Trophoblast cell (in vitro differentiated cells and primary cell): Measurements from ENCODE around the gene PCDHA3.
A peak's percentile ranks its signal among the peaks of the same experiment; 100 is the strongest.

ENCODE experiments used
- DNase-seq, 2 donors: peaks; one replicate each; pipeline ENCODE4 v3.0.0-alpha.2; 2016
- H2AFZ ChIP-seq: 2 replicates; pipeline ENCODE4 v1.6.1; 2013; ENCODE audit warnings: low read length, moderate library complexity, mild to moderate bottlenecking; ENCODE audit not compliant: insufficient read depth, poor library complexity
- H2AK5ac ChIP-seq: 2 replicates; pipeline ENCODE4 v1.6.1; 2013; ENCODE audit warnings: mild to moderate bottlenecking, low read length
- H2BK120ac ChIP-seq: 2 replicates; pipeline ENCODE4 v1.6.1; 2013; ENCODE audit warnings: low read length, mild to moderate bottlenecking, moderate library complexity; ENCODE audit not compliant: insufficient read depth, poor library complexity
- H2BK12ac ChIP-seq: 2 replicates; pipeline ENCODE4 v1.6.1; 2013; ENCODE audit warnings: mild to moderate bottlenecking, low read length, moderate library complexity
- H2BK5ac ChIP-seq: 2 replicates; pipeline ENCODE4 v1.6.1; 2013; ENCODE audit warnings: low read length, low read depth, moderate library complexity, mild to moderate bottlenecking; ENCODE audit not compliant: poor library complexity
- H3K14ac ChIP-seq: 2 replicates; pipeline ENCODE4 v1.6.1; 2013; ENCODE audit warnings: mild to moderate bottlenecking, low read length
- H3K18ac ChIP-seq: 2 replicates; pipeline ENCODE4 v1.6.1; 2013; ENCODE audit warnings: mild to moderate bottlenecking, low read length
- H3K23ac ChIP-seq: 2 replicates; pipeline ENCODE4 v1.6.1; 2013; ENCODE audit warnings: low read length
- H3K27ac ChIP-seq: 2 replicates; pipeline ENCODE4 v1.5.1; 2013; ENCODE audit warnings: low read depth, mild to moderate bottlenecking, inconsistent platforms, low read length, moderate library complexity
- H3K27me3 ChIP-seq: 2 replicates; pipeline ENCODE4 v1.6.1; 2013; ENCODE audit warnings: inconsistent platforms, mild to moderate bottlenecking, low read length, moderate library complexity; ENCODE audit not compliant: insufficient read depth
- H3K36me3 ChIP-seq, 2 experiments: 1 replicate in 1 of 2; 2 replicates in 1 of 2; pipeline ENCODE4 v1.6.1; 2013; ENCODE audit warnings: low read length in 2 of 2, mild to moderate bottlenecking in 2 of 2, moderate library complexity in 1 of 2; ENCODE audit not compliant: insufficient read depth in 2 of 2, control insufficient read depth in 1 of 2
- H3K4ac ChIP-seq: 2 replicates; pipeline ENCODE4 v1.6.1; 2013; ENCODE audit warnings: low read depth, mild to moderate bottlenecking, low read length, moderate library complexity
- H3K4me1 ChIP-seq, 2 experiments: 1 replicate in 1 of 2; 2 replicates in 1 of 2; pipeline ENCODE4 v1.6.1; 2013; ENCODE audit warnings: low read length in 2 of 2, mild to moderate bottlenecking in 2 of 2, moderate library complexity in 1 of 2; ENCODE audit not compliant: insufficient read depth in 2 of 2, control insufficient read depth in 1 of 2
- H3K4me2 ChIP-seq: 2 replicates; pipeline ENCODE4 v1.6.1; 2013; ENCODE audit warnings: inconsistent platforms, mild to moderate bottlenecking, low read length, moderate library complexity
- H3K4me3 ChIP-seq: 2 replicates; pipeline ENCODE4 v1.5.1; 2013; ENCODE audit warnings: mild to moderate bottlenecking, low read depth, low read length, inconsistent platforms
- H3K79me1 ChIP-seq: one replicate; pipeline ENCODE4 v1.6.1; 2013; ENCODE audit warnings: low read length
- H3K79me2 ChIP-seq: 2 replicates; pipeline ENCODE4 v1.6.1; 2013; ENCODE audit warnings: low read length, mild to moderate bottlenecking; ENCODE audit not compliant: control insufficient read depth, insufficient read depth, poor library complexity
- H3K9ac ChIP-seq: 2 replicates; pipeline ENCODE4 v1.6.1; 2013; ENCODE audit warnings: mild to moderate bottlenecking, low read length
- H3K9me3 ChIP-seq: 2 replicates; pipeline ENCODE4 v1.6.1; 2013; ENCODE audit warnings: low read depth, mild to moderate bottlenecking, control low read depth, inconsistent platforms, low read length; ENCODE audit not compliant: insufficient read depth
- H4K12ac ChIP-seq: 2 replicates; pipeline ENCODE4 v1.6.1; 2013; ENCODE audit warnings: low read depth, mild to moderate bottlenecking, low read length, moderate library complexity
- H4K8ac ChIP-seq: 2 replicates; pipeline ENCODE4 v1.6.1; 2013; ENCODE audit warnings: low read depth, mild to moderate bottlenecking, low read length, moderate library complexity
- H4K91ac ChIP-seq: one replicate; pipeline ENCODE4 v1.6.1; 2013; ENCODE audit warnings: low read depth, mild to moderate bottlenecking, low read length, moderate library complexity
- WGBS: extraction: QIAGEN DNeasy Blood & Tissue Kit; methylation state at CpG from one replicate; pipeline ENCODE4 v1.1.7; 2013; ENCODE audit warnings: missing lambda C conversion rate; ENCODE audit not compliant: insufficient read length, insufficient coverage; ENCODE audit errors: extremely low coverage; 5-methylcytosine and 5-hydroxymethylcytosine counted together

The PCDHA3 gene

DNA sequence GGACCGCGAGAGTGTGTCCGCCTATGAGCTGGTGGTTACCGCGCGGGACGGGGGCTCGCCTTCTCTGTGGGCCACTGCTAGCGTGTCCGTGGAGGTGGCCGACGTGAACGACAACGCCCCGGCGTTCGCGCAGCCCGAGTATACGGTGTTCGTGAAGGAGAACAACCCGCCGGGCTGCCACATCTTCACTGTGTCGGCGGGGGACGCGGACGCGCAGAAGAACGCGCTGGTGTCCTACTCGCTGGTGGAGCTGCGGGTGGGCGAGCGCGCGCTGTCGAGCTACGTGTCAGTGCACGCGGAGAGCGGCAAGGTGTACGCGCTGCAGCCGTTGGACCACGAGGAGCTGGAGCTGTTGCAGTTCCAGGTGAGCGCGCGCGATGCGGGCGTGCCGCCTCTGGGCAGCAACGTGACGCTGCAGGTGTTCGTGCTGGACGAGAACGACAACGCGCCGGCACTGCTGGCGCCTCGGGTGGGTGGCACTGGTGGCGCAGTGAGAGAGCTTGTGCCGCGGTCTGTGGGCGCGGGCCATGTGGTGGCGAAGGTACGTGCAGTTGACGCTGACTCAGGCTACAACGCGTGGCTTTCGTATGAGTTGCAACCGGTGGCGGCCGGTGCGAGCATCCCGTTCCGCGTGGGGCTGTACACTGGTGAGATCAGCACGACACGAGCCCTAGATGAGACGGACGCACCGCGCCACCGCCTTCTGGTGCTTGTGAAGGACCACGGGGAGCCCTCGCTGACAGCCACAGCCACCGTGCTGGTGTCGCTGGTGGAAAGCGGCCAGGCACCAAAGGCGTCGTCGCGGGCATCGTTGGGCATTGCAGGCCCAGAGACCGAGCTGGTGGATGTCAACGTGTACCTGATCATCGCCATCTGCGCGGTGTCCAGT, 35.0 kb downstream of the PCDHA3 start:
- Histone ChIP-seq H3K18ac (no peak overlapping the region), H2BK5ac (no peak overlapping the region), H3K79me1 (no peaks in the 10 kb centered on the region), H4K12ac (no peak overlapping the region), H2BK12ac (no peak overlapping the region), H3K4me3 (no peak overlapping the region), H3K23ac (no peak overlapping the region), H3K4me2 (no peak overlapping the region), H4K91ac (no peak overlapping the region), H3K9me3 (peaks cover 16% of the 10 kb centered on the region), H4K8ac (no peak overlapping the region), H3K14ac (no peak overlapping the region), H2BK120ac (no peak overlapping the region), H3K79me2 (no peaks in the 10 kb centered on the region), H3K36me3 (peaks cover 6% of the 10 kb centered on the region in 2 experiments), H3K4ac (no peak overlapping the region), H2AFZ (no peak overlapping the region), H3K9ac (no peak overlapping the region), H3K27ac (no peak overlapping the region), H3K27me3 (no peaks in the 10 kb centered on the region), H3K4me1 (no peaks in the 10 kb centered on the region), H2AK5ac (no peak overlapping the region)
- WGBS, result no CpG with 5 or more reads among the region's 103 CpGs
- no peak for DNase-seq

- Histone ChIP-seq H3K79me2 (no peaks in the 10 kb centered on the region), H3K27ac (no peak within 1 kb of the TSS), H4K8ac (no peak within 1 kb of the TSS), H2BK5ac (no peak within 1 kb of the TSS), H3K27me3 (no peaks in the 10 kb centered on the region), H4K12ac (no peak within 1 kb of the TSS), H2BK12ac (no peak within 1 kb of the TSS), H2AFZ (no peak within 1 kb of the TSS), H4K91ac (no peak within 1 kb of the TSS), H3K79me1 (no peaks in the 10 kb centered on the region), H3K9ac (no peak within 1 kb of the TSS), H3K23ac (no peak within 1 kb of the TSS), H3K18ac (no peak within 1 kb of the TSS), H3K14ac (no peak within 1 kb of the TSS), H3K4me2 (peak within 1 kb of the TSS; percentile 7), H3K4me3 (no peak within 1 kb of the TSS), H3K9me3 (peaks cover 2% of the 10 kb centered on the region), H3K4ac (no peak within 1 kb of the TSS), H2BK120ac (no peak within 1 kb of the TSS), H3K36me3 (peaks cover 0 to 2% of the 10 kb centered on the region in 2 experiments), H2AK5ac (no peak within 1 kb of the TSS), H3K4me1 (no peaks in the 10 kb centered on the region)
- WGBS, result no CpG with 5 or more reads among the region's 47 CpGs
- no peak for DNase-seq
These were observed 40.4 kb downstream of the PCDHA3 start, which contains the start of gene PCDHA8 for GRCh38 chr5:140840978-140841962. PCDHA8 (plus strand) TSS chr5:140841187; CDS start chr5:140841322, 135 bp downstream.

DNA sequence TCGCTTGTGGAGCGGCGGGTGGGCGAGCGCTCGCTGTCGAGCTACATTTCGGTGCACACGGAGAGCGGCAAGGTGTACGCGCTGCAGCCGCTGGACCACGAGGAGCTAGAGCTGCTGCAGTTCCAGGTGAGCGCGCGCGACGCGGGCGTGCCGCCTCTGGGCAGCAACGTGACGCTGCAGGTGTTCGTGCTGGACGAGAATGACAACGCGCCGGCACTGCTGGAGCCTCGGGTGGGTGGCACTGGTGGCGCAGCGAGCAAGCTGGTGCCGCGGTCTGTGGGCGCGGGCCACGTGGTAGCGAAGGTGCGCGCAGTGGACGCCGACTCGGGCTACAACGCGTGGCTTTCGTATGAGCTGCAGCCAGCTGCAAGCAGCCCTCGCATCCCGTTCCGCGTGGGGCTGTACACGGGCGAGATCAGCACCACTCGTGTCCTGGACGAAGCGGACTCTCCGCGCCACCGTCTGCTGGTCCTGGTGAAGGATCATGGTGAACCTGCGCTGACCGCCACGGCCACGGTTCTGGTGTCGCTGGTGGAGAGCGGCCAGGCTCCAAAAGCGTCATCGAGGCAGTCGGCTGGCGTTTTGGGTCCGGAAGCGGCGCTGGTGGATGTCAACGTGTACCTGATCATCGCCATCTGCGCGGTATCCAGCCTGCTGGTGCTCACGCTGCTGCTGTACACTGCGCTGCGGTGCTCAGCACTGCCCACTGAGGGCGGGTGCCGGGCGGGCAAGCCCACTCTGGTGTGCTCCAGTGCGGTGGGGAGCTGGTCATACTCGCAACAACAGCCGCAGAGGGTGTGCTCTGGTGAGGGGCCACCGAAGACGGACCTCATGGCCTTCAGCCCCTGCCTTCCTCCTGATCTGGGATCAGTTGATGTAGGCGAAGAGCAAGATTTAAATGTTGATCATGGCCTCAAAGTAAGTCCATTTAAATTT, 42.2 kb downstream of the PCDHA3 start:
- Histone ChIP-seq H2AK5ac (no peak overlapping the region), H3K9me3 (no peaks in the 10 kb centered on the region), H3K36me3 (no peaks in the 10 kb centered on the region), H2AFZ (no peak overlapping the region), H3K79me1 (no peaks in the 10 kb centered on the region), H4K8ac (no peak overlapping the region), H3K9ac (no peak overlapping the region), H3K27ac (no peak overlapping the region), H2BK5ac (no peak overlapping the region), H3K4ac (no peak overlapping the region), H4K12ac (no peak overlapping the region), H3K23ac (no peak overlapping the region), H3K4me2 (no peak overlapping the region), H3K4me3 (no peak overlapping the region), H4K91ac (no peak overlapping the region), H3K27me3 (no peaks in the 10 kb centered on the region), H3K4me1 (no peaks in the 10 kb centered on the region), H3K18ac (no peak overlapping the region), H2BK120ac (no peak overlapping the region), H3K79me2 (no peaks in the 10 kb centered on the region), H2BK12ac (no peak overlapping the region), H3K14ac (no peak overlapping the region)
- WGBS, result no CpG with 5 or more reads among the region's 87 CpGs
- no peak for DNase-seq
